ENCODE results near the gene PRDM8.

PRDM8 gene

GRCh38 chr4:80179637-80180161 is 17.6 kb upstream of the PRDM8 start:
- Histone ChIP-seq H3K14ac (ENCODE audit: low read length) (no peak overlapping the region), H2BK12ac (ENCODE audit: low read length) (no peak overlapping the region), H3K9me3 (ENCODE audit: insufficient read depth, low read depth, low read length) (peaks cover 4% of the 10 kb centered on the region), H2AK5ac (ENCODE audit: low read length) (no peak overlapping the region), H3K36me3 (ENCODE audit: control insufficient read depth in 1 of 2, insufficient read depth in 2 of 2, low read length in 2 of 2) (no peaks in the 10 kb centered on the region), H4K8ac (ENCODE audit: low read depth, low read length) (no peak overlapping the region), H3K79me2 (ENCODE audit: control insufficient read depth, insufficient read depth, low read length, poor library complexity) (no peaks in the 10 kb centered on the region), H3K27ac (ENCODE audit: low read depth, low read length) (no peak overlapping the region), H3K79me1 (ENCODE audit: low read length) (no peaks in the 10 kb centered on the region), H4K91ac (ENCODE audit: low read depth, low read length) (no peak overlapping the region), H3K23ac (ENCODE audit: low read length) (no peak overlapping the region), H3K18ac (ENCODE audit: low read length) (no peak overlapping the region), H3K27me3 (ENCODE audit: insufficient read depth, low read length) (peaks cover 25% of the 10 kb centered on the region), H3K9ac (ENCODE audit: low read length) (no peak overlapping the region), H2BK120ac (ENCODE audit: insufficient read depth, low read length, poor library complexity) (no peak overlapping the region), H2BK5ac (ENCODE audit: low read depth, low read length, poor library complexity) (no peak overlapping the region), H3K4me1 (ENCODE audit: control insufficient read depth in 1 of 2, insufficient read depth in 2 of 2, low read length in 2 of 2) (peaks cover 3 to 7% of the 10 kb centered on the region in 2 experiments), H2AFZ (ENCODE audit: insufficient read depth, low read length, poor library complexity) (no peak overlapping the region), H3K4me3 (ENCODE audit: low read depth, low read length) (no peak overlapping the region), H4K12ac (ENCODE audit: low read depth, low read length) (no peak overlapping the region), H3K4ac (ENCODE audit: low read depth, low read length) (no peak overlapping the region), H3K4me2 (ENCODE audit: low read length) (no peak overlapping the region)
- no CpG with 5 or more reads among the region's 3 CpGs for WGBS (ENCODE audit: extremely low coverage, insufficient coverage, insufficient read length)
- no peak for DNase-seq

- Histone ChIP-seq H3K18ac (ENCODE audit: low read length) (no peak overlapping the region), H3K27ac (ENCODE audit: low read depth, low read length) (no peak overlapping the region), H4K12ac (ENCODE audit: low read depth, low read length) (no peak overlapping the region), H3K79me1 (ENCODE audit: low read length) (no peaks in the 10 kb centered on the region), H3K36me3 (ENCODE audit: control insufficient read depth in 1 of 2, insufficient read depth in 2 of 2, low read length in 2 of 2) (no peaks in the 10 kb centered on the region), H3K27me3 (ENCODE audit: insufficient read depth, low read length) (peaks cover 36% of the 10 kb centered on the region), H2BK12ac (ENCODE audit: low read length) (no peak overlapping the region), H2BK120ac (ENCODE audit: insufficient read depth, low read length, poor library complexity) (no peak overlapping the region), H3K9me3 (ENCODE audit: insufficient read depth, low read depth, low read length) (peaks cover 4% of the 10 kb centered on the region), H4K91ac (ENCODE audit: low read depth, low read length) (no peak overlapping the region), H3K9ac (ENCODE audit: low read length) (no peak overlapping the region), H2AFZ (ENCODE audit: insufficient read depth, low read length, poor library complexity) (no peak overlapping the region), H2AK5ac (ENCODE audit: low read length) (no peak overlapping the region), H4K8ac (ENCODE audit: low read depth, low read length) (no peak overlapping the region), H3K4me1 (ENCODE audit: control insufficient read depth in 1 of 2, insufficient read depth in 2 of 2, low read length in 2 of 2) (peaks cover 3 to 9% of the 10 kb centered on the region in 2 experiments), H3K4me3 (ENCODE audit: low read depth, low read length) (no peak overlapping the region), H3K4me2 (ENCODE audit: low read length) (no peak overlapping the region), H3K79me2 (ENCODE audit: control insufficient read depth, insufficient read depth, low read length, poor library complexity) (no peaks in the 10 kb centered on the region), H3K23ac (ENCODE audit: low read length) (no peak overlapping the region), H3K4ac (ENCODE audit: low read depth, low read length) (no peak overlapping the region), H2BK5ac (ENCODE audit: low read depth, low read length, poor library complexity) (no peak overlapping the region), H3K14ac (ENCODE audit: low read length) (no peak overlapping the region)
- WGBS (ENCODE audit: extremely low coverage, insufficient coverage, insufficient read length) = no CpG with 5 or more reads among the region's 3 CpGs
- no peak for DNase-seq
Measured at GRCh38 chr4:80180743-80181142, 16.6 kb upstream of the PRDM8 start.

DNA sequence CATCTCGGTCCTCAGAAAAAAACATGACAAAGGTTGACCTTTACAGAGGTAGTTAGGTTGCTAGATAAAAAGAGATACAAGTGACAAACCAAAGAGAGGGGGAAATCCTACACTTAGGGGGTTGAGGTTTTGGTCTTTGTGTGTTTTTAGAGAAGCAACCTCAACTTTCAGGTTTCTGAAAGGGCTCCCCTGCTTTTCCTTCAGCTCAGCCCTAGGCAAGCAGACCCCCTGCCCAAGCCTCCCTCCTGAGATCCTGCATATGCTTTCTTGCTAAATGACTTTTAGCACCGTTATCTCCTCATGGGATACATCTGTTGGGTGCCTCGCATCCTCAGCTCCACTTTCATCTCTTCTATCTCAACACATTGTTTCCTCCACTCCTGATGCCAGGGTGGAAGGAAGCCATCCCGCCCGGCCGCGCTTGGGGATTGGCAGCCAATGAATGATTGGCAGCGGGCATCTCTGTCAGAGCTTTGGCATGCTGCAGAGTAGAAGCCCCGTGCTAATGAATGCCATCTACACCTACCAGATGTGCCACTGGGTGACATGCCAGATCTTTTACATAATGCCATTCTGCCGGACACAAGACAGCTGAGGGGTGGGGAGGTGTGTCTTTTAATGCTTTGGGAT is 15.0 kb upstream of the PRDM8 start:
- no peak overlapping the region for H2BK12ac ChIP-seq (ENCODE audit: low read length)
- H3K4me3 ChIP-seq (ENCODE audit: low read depth, low read length) = no peak overlapping the region
- no peak overlapping the region for H3K4ac ChIP-seq (ENCODE audit: low read depth, low read length)
- H3K9me3 ChIP-seq (ENCODE audit: insufficient read depth, low read depth, low read length) = peaks cover 4% of the 10 kb centered on the region
- no peak overlapping the region for H2BK120ac ChIP-seq (ENCODE audit: insufficient read depth, low read length, poor library complexity)
- H3K23ac ChIP-seq (ENCODE audit: low read length) = no peak overlapping the region
- H4K91ac ChIP-seq (ENCODE audit: low read depth, low read length) = no peak overlapping the region
- H2AFZ ChIP-seq (ENCODE audit: insufficient read depth, low read length, poor library complexity) = no peak overlapping the region
- no CpG with 5 or more reads among the region's 10 CpGs for WGBS (ENCODE audit: extremely low coverage, insufficient coverage, insufficient read length)
- no peak overlapping the region for H3K4me2 ChIP-seq (ENCODE audit: low read length)
- no peaks in the 10 kb centered on the region for H3K36me3 ChIP-seq (ENCODE audit: control insufficient read depth in 1 of 2, insufficient read depth in 2 of 2, low read length in 2 of 2)
- H3K14ac ChIP-seq (ENCODE audit: low read length) = no peak overlapping the region
- H4K8ac ChIP-seq (ENCODE audit: low read depth, low read length) = no peak overlapping the region
- H3K9ac ChIP-seq (ENCODE audit: low read length) = no peak overlapping the region
- peaks cover 50% of the 10 kb centered on the region for H3K27me3 ChIP-seq (ENCODE audit: insufficient read depth, low read length)
- H4K12ac ChIP-seq (ENCODE audit: low read depth, low read length) = no peak overlapping the region
- no peak overlapping the region for H3K27ac ChIP-seq (ENCODE audit: low read depth, low read length)
- H2AK5ac ChIP-seq (ENCODE audit: low read length) = no peak overlapping the region
- no peaks in the 10 kb centered on the region for H3K79me2 ChIP-seq (ENCODE audit: control insufficient read depth, insufficient read depth, low read length, poor library complexity)
- H3K18ac ChIP-seq (ENCODE audit: low read length) = no peak overlapping the region
- no peaks in the 10 kb centered on the region for H3K79me1 ChIP-seq (ENCODE audit: low read length)
- no peak overlapping the region for H2BK5ac ChIP-seq (ENCODE audit: low read depth, low read length, poor library complexity)
- H3K4me1 ChIP-seq (ENCODE audit: control insufficient read depth in 1 of 2, insufficient read depth in 2 of 2, low read length in 2 of 2) = peaks cover 3 to 9% of the 10 kb centered on the region in 2 experiments
- DNase-seq = no peak

DNA sequence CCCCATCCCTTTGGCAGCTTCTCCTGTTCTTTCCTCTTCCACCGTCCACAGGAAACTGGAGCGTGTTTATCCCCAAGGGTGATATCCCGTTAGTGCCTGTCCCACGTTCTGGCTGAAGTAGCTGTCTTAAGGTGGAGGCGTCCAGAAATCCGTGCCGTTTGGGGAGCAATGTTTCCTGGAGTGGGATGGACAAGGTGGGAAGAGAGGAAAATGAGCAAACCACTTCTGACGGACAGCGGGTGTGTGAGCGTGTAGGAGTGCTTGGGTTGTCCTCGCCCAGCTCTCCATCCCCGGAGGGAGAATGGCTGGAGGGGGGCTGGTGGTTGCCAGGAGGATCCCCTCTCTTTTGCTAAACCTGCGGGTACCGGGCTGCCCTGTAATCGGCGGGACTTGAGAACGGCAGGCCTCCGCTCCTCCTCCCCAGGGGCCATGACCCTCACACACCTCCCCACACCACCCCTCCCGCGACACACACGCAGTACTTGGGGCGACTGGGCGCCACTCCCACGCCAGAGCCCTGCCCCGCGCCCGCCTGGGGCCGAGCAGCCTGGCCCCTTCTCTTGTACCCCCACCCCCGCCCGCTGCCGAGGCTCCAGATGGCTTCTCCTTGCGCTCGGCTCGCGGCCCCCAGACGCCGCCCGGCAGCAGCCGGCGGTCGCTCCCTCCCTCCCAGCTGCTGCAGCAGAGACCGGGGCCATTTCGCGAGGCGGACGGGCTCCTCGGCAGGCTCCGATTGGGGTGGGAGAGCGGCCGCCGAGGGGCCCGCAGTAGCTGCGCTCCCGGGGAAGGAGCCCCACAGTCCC is 13.9 kb upstream of the PRDM8 start:
- H3K4me1 ChIP-seq (ENCODE audit: control insufficient read depth in 1 of 2, insufficient read depth in 2 of 2, low read length in 2 of 2) = peaks cover 3 to 9% of the 10 kb centered on the region in 2 experiments
- H3K4ac ChIP-seq (ENCODE audit: low read depth, low read length) = no peak overlapping the region
- peak overlapping the region; percentile 46 for H3K4me3 ChIP-seq (ENCODE audit: low read depth, low read length)
- H3K4me2 ChIP-seq (ENCODE audit: low read length) = peak overlapping the region; percentile 80
- no peak overlapping the region for H2BK5ac ChIP-seq (ENCODE audit: low read depth, low read length, poor library complexity)
- WGBS (ENCODE audit: extremely low coverage, insufficient coverage, insufficient read length) = no CpG with 5 or more reads among the region's 54 CpGs
- no peak overlapping the region for H2BK12ac ChIP-seq (ENCODE audit: low read length)
- no peak overlapping the region for H3K9ac ChIP-seq (ENCODE audit: low read length)
- H2BK120ac ChIP-seq (ENCODE audit: insufficient read depth, low read length, poor library complexity) = no peak overlapping the region
- no peaks in the 10 kb centered on the region for H3K79me2 ChIP-seq (ENCODE audit: control insufficient read depth, insufficient read depth, low read length, poor library complexity)
- H2AFZ ChIP-seq (ENCODE audit: insufficient read depth, low read length, poor library complexity) = peak overlapping the region; percentile 56
- no peak overlapping the region for H3K14ac ChIP-seq (ENCODE audit: low read length)
- no peak overlapping the region for H3K23ac ChIP-seq (ENCODE audit: low read length)
- H2AK5ac ChIP-seq (ENCODE audit: low read length) = no peak overlapping the region
- H4K12ac ChIP-seq (ENCODE audit: low read depth, low read length) = no peak overlapping the region
- no peak overlapping the region for H4K8ac ChIP-seq (ENCODE audit: low read depth, low read length)
- peaks cover 4% of the 10 kb centered on the region for H3K9me3 ChIP-seq (ENCODE audit: insufficient read depth, low read depth, low read length)
- H4K91ac ChIP-seq (ENCODE audit: low read depth, low read length) = no peak overlapping the region
- H3K27ac ChIP-seq (ENCODE audit: low read depth, low read length) = no peak overlapping the region
- no peaks in the 10 kb centered on the region for H3K79me1 ChIP-seq (ENCODE audit: low read length)
- no peak overlapping the region for H3K18ac ChIP-seq (ENCODE audit: low read length)
- no peaks in the 10 kb centered on the region for H3K36me3 ChIP-seq (ENCODE audit: control insufficient read depth in 1 of 2, insufficient read depth in 2 of 2, low read length in 2 of 2)
- H3K27me3 ChIP-seq (ENCODE audit: insufficient read depth, low read length) = peaks cover 60% of the 10 kb centered on the region
- DNase-seq = no peak
